Measurements from ENCODE around the gene ICE1. TPM values are rescaled to one million over a fixed set of nuclear protein-coding genes. Genes with fewer than 3 reads are reported as not detected.

Gene ICE1
- total and polyA plus RNA-seq, 2 donors, result 11.1 to 20.3 TPM

DNA sequence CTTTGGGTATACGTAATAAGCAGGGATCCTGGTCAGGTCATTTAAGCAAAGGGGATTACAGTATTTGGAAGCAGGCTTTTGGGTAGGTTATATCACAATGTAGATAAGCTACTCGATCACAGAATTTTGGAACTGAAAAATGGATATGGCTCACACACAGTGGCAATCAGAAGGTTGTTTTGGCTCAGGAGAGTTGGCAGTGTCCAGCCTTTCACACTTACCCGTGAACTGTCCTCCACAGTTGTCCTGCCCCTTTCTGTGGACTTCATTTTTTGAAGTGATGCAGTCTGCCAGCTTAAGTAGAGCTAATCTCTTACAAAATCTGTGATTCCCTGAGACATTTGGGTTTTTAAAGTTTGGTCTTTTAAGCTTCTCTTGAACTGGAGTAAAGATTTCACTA is 30.7 kb downstream of the ICE1 start:
- WGBS, result 98% methylated on average over 3 of the region's 3 CpGs
- Histone ChIP-seq H3K36me3 (ENCODE audit: control insufficient read depth in 2 of 2, insufficient read depth in 2 of 2, low read length in 1 of 2) (peaks cover 12 to 49% of the 10 kb centered on the region in 2 donors), H3K9me3 (ENCODE audit: control insufficient read depth in 2 of 2, insufficient read depth in 1 of 2, low read length in 1 of 2) (no peaks in the 10 kb centered on the region), H3K27me3 (ENCODE audit: control insufficient read depth in 2 of 2, insufficient read depth in 1 of 2, low read length in 1 of 2) (no peaks in the 10 kb centered on the region), H3K27ac (ENCODE audit: low read depth in 1 of 2, low read length in 1 of 2) (no peak overlapping the region), H3K4me1 (ENCODE audit: control insufficient read depth in 2 of 2, insufficient read depth in 2 of 2, low read length in 2 of 2) (no peaks in the 10 kb centered on the region), H3K4me3 (ENCODE audit: low read length in 2 of 2) (no peak overlapping the region)
- DNase-seq (ENCODE audit: low read depth in 6 of 9, low spot score in 9 of 9), result no peak

DNA sequence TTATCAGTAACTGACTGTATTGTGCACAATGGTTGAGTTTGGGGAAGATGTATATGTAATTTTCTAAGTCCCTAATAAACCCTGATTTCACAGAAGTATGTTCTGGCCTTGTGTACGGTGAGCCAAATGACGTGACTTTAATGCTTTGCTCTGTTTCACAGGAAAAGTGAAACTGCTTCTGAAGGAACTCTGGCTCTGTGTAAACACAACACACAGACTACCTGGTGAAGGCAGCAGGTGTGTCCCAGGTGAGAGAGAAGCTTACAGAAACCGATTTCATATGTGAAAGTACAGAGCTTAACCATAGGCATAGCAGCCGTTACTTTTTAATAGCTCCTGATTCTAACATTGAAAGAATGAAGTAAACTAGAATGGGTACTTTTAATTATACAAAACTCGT is 31.9 kb downstream of the ICE1 start:
- H3K36me3 ChIP-seq (ENCODE audit: control insufficient read depth in 2 of 2, insufficient read depth in 2 of 2, low read length in 1 of 2), result peaks cover 18 to 45% of the 10 kb centered on the region in 2 donors
- no peaks in the 10 kb centered on the region for H3K27me3 ChIP-seq (ENCODE audit: control insufficient read depth in 2 of 2, insufficient read depth in 1 of 2, low read length in 1 of 2)
- no peaks in the 10 kb centered on the region for H3K4me1 ChIP-seq (ENCODE audit: control insufficient read depth in 2 of 2, insufficient read depth in 2 of 2, low read length in 2 of 2)
- DNase-seq (ENCODE audit: low read depth in 6 of 9, low spot score in 9 of 9), result no peak
- no peaks in the 10 kb centered on the region for H3K9me3 ChIP-seq (ENCODE audit: control insufficient read depth in 2 of 2, insufficient read depth in 1 of 2, low read length in 1 of 2)
- 97% methylated on average over 5 of the region's 5 CpGs for WGBS
- no peak overlapping the region for H3K27ac ChIP-seq (ENCODE audit: low read depth in 1 of 2, low read length in 1 of 2)
- no peak overlapping the region for H3K4me3 ChIP-seq (ENCODE audit: low read length in 2 of 2)

DNA sequence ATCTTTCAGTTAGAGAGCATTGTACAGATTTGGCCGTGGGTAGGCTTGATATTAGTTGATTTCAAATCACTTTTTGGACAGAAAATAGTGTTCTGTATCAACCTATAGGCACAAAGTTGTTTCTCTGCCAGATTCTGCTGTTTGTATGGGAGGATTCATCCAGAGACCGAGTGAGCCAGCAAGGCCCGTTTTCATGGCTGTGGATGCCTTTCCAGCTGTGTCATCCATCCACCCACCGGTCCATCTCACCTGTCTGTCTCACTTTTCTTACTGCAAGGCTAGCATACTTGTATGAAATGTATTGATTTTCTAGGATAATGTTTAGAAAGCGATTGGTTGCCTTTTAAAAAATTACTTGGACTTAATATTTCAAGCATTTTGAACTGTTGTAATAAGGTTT is 34.4 kb downstream of the ICE1 start:
- Histone ChIP-seq H3K9me3 (ENCODE audit: control insufficient read depth in 2 of 2, insufficient read depth in 1 of 2, low read length in 1 of 2) (no peaks in the 10 kb centered on the region), H3K4me3 (ENCODE audit: low read length in 2 of 2) (no peak overlapping the region), H3K27me3 (ENCODE audit: control insufficient read depth in 2 of 2, insufficient read depth in 1 of 2, low read length in 1 of 2) (no peaks in the 10 kb centered on the region), H3K27ac (ENCODE audit: low read depth in 1 of 2, low read length in 1 of 2) (no peak overlapping the region), H3K4me1 (ENCODE audit: control insufficient read depth in 2 of 2, insufficient read depth in 2 of 2, low read length in 2 of 2) (no peaks in the 10 kb centered on the region), H3K36me3 (ENCODE audit: control insufficient read depth in 2 of 2, insufficient read depth in 2 of 2, low read length in 1 of 2) (peaks cover 37 to 60% of the 10 kb centered on the region in 2 donors)
- 98% methylated on average over 5 of the region's 5 CpGs for WGBS
- DNase-seq (ENCODE audit: low read depth in 6 of 9, low spot score in 9 of 9), result no peak

DNA sequence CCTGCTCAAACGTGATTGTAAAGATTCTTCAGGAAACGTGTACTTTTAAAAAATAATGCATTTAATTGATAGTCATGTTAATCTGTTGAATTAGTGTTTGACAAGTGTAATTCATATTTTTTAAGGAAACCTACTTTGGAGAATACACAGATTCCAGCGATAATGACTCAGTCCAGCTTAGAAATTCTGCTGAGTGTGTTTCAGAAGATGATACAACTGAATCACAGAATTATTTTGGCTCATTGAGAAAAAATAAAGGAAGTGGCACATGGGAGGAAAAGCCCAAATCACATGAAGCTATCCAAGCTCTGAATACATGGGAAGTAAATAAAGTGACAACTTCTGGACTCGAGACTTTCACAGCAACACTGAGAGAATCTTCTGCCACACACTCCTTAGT is 37.8 kb downstream of the ICE1 start:
- H3K4me3 ChIP-seq (ENCODE audit: low read length in 2 of 2), result no peak overlapping the region
- 97% methylated on average over 4 of the region's 4 CpGs for WGBS
- DNase-seq (ENCODE audit: low read depth in 6 of 9, low spot score in 9 of 9), result no peak
- H3K27ac ChIP-seq (ENCODE audit: low read depth in 1 of 2, low read length in 1 of 2), result no peak overlapping the region
- peaks cover 56 to 64% of the 10 kb centered on the region in 2 donors for H3K36me3 ChIP-seq (ENCODE audit: control insufficient read depth in 2 of 2, insufficient read depth in 2 of 2, low read length in 1 of 2)
- no peaks in the 10 kb centered on the region for H3K27me3 ChIP-seq (ENCODE audit: control insufficient read depth in 2 of 2, insufficient read depth in 1 of 2, low read length in 1 of 2)
- H3K4me1 ChIP-seq (ENCODE audit: control insufficient read depth in 2 of 2, insufficient read depth in 2 of 2, low read length in 2 of 2), result no peaks in the 10 kb centered on the region
- H3K9me3 ChIP-seq (ENCODE audit: control insufficient read depth in 2 of 2, insufficient read depth in 1 of 2, low read length in 1 of 2), result no peaks in the 10 kb centered on the region

DNA sequence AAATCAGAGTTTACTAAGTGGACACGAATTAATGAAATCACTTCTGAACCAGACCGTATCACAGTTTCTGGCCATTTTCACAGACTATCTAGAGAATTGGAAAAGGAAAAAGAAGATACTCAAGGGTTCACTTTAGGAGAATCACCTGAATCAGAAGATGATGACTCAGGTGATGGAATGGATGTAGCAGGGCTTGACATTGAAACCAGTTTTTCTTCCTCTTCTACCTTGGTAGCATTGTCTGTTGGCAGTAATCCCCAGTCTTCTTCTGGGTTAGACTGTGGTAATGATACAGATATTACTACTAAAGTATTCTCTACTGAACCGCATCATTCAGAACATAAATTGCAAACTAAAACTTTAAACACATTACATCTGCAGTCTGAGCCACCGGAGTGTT is 38.5 kb downstream of the ICE1 start:
- Histone ChIP-seq H3K4me1 (ENCODE audit: control insufficient read depth in 2 of 2, insufficient read depth in 2 of 2, low read length in 2 of 2) (no peaks in the 10 kb centered on the region), H3K36me3 (ENCODE audit: control insufficient read depth in 2 of 2, insufficient read depth in 2 of 2, low read length in 1 of 2) (peaks cover 56 to 64% of the 10 kb centered on the region in 2 donors), H3K9me3 (ENCODE audit: control insufficient read depth in 2 of 2, insufficient read depth in 1 of 2, low read length in 1 of 2) (no peaks in the 10 kb centered on the region), H3K4me3 (ENCODE audit: low read length in 2 of 2) (no peak overlapping the region), H3K27ac (ENCODE audit: low read depth in 1 of 2, low read length in 1 of 2) (no peak overlapping the region), H3K27me3 (ENCODE audit: control insufficient read depth in 2 of 2, insufficient read depth in 1 of 2, low read length in 1 of 2) (no peaks in the 10 kb centered on the region)
- whole genome bisulfite sequencing, result over 99% methylated on average over 4 of the region's 4 CpGs
- DNase-seq (ENCODE audit: low read depth in 6 of 9, low spot score in 9 of 9), result no peak

DNA sequence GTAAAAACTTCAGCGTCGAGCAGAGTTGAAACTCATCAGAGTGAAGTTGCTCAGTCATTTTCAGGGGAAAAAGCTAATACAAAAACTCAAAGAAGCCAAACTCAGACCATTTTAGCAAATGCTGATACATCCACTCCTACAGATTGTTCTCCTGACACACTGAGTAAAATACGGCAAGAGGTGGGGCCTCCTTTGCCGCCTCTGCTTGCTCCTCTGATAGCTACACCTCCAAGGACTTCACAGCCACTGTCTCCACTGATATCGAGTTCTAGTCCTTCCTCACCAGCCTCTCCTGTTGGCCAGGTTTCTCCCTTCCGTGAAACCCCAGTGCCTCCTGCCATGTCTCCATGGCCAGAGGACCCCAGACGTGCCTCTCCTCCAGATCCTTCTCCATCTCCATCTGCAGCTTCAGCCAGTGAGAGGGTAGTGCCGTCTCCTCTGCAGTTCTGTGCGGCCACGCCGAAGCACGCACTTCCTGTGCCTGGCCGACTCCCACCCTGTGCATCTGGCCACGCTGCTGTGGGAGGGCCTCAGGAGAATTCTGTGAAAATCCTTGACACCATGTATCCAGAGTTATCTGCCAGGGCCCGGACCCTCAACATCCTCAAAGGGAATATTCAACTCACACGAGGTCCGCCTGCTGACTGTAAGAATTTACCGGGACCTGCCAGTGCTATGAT is 41.7 kb downstream of the ICE1 start:
- no peaks in the 10 kb centered on the region for H3K4me1 ChIP-seq (ENCODE audit: control insufficient read depth in 2 of 2, insufficient read depth in 2 of 2, low read length in 2 of 2)
- no peak overlapping the region for H3K27ac ChIP-seq (ENCODE audit: low read depth in 1 of 2, low read length in 1 of 2)
- no peak for DNase-seq (ENCODE audit: low read depth in 6 of 9, low spot score in 9 of 9)
- H3K36me3 ChIP-seq (ENCODE audit: control insufficient read depth in 2 of 2, insufficient read depth in 2 of 2, low read length in 1 of 2), result peaks cover 44 to 52% of the 10 kb centered on the region in 2 donors
- H3K4me3 ChIP-seq (ENCODE audit: low read length in 2 of 2), result no peak overlapping the region
- H3K27me3 ChIP-seq (ENCODE audit: control insufficient read depth in 2 of 2, insufficient read depth in 1 of 2, low read length in 1 of 2), result no peaks in the 10 kb centered on the region
- no peaks in the 10 kb centered on the region for H3K9me3 ChIP-seq (ENCODE audit: control insufficient read depth in 2 of 2, insufficient read depth in 1 of 2, low read length in 1 of 2)
- 97% methylated on average over 18 of the region's 18 CpGs for WGBS

DNA sequence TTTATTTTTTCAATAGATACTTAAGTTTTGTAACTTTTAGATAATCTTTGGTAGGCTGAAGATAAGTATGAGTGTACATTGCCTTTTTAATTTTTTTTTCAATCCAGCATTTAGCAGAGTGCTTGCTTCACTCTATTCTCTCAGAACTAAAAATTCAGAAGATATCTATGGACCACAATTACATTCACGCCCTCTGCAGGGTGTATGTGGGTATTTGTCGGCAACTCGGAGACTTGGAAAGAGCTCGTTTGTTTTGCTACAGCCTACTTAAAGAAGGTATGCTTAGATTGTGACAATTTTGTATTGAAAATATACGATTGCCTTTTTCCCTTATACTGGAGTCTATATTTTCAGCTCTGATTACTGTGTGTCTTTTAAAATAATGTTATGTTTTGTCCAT is 43.8 kb downstream of the ICE1 start:
- no peak for DNase-seq (ENCODE audit: low read depth in 6 of 9, low spot score in 9 of 9)
- H3K9me3 ChIP-seq (ENCODE audit: control insufficient read depth in 2 of 2, insufficient read depth in 1 of 2, low read length in 1 of 2), result no peaks in the 10 kb centered on the region
- no peaks in the 10 kb centered on the region for H3K27me3 ChIP-seq (ENCODE audit: control insufficient read depth in 2 of 2, insufficient read depth in 1 of 2, low read length in 1 of 2)
- no peaks in the 10 kb centered on the region for H3K4me1 ChIP-seq (ENCODE audit: control insufficient read depth in 2 of 2, insufficient read depth in 2 of 2, low read length in 2 of 2)
- no peak overlapping the region for H3K27ac ChIP-seq (ENCODE audit: low read depth in 1 of 2, low read length in 1 of 2)
- H3K4me3 ChIP-seq (ENCODE audit: low read length in 2 of 2), result no peak overlapping the region
- WGBS, result 97% methylated on average over 5 of the region's 5 CpGs
- peaks cover 25 to 33% of the 10 kb centered on the region in 2 donors for H3K36me3 ChIP-seq (ENCODE audit: control insufficient read depth in 2 of 2, insufficient read depth in 2 of 2, low read length in 1 of 2)

DNA sequence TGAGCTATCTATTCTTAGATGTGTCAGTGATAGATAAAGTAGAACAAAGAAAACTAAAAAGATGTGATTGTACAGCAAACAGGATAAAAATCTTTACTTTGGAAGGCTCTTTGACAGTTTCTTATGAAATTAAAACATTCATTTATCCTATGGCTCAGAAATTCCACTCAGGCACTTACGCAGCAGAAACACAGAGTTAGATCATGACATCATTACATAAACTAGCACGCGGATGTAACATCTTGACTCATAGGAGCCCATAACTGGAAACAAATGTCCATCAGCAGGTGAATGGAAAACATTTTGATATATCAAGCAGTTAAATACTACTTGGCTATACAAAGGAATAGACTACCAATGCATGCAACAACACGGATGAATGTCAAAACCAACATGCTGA is 45.3 kb downstream of the ICE1 start:
- Histone ChIP-seq H3K4me1 (ENCODE audit: control insufficient read depth in 2 of 2, insufficient read depth in 2 of 2, low read length in 2 of 2) (no peaks in the 10 kb centered on the region), H3K27me3 (ENCODE audit: control insufficient read depth in 2 of 2, insufficient read depth in 1 of 2, low read length in 1 of 2) (no peaks in the 10 kb centered on the region), H3K4me3 (ENCODE audit: low read length in 2 of 2) (no peak overlapping the region), H3K9me3 (ENCODE audit: control insufficient read depth in 2 of 2, insufficient read depth in 1 of 2, low read length in 1 of 2) (no peaks in the 10 kb centered on the region), H3K27ac (ENCODE audit: low read depth in 1 of 2, low read length in 1 of 2) (no peak overlapping the region), H3K36me3 (ENCODE audit: control insufficient read depth in 2 of 2, insufficient read depth in 2 of 2, low read length in 1 of 2) (peaks cover 15 to 23% of the 10 kb centered on the region in 2 donors)
- 98% methylated on average over 4 of the region's 4 CpGs for WGBS
- no peak for DNase-seq (ENCODE audit: low read depth in 6 of 9, low spot score in 9 of 9)

DNA sequence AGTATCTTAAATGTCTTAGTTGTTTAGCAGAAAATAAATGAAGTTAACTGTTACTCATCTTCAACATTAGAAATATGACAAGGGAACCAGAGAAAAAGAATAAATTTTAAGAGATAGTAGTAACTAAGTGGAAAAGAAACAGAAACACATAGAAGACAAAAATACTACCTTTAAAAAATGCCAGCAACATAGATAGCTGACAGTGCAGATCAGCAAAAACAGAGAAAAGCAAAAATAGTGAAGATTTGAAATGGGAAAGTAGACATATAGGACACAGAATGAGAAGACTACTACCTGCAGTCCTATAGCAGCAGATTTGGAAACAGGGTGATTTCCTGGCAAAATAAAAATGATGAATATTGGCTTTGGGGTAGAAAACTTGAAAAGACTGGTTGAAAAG is 48.5 kb downstream of the ICE1 start:
- Histone ChIP-seq H3K4me1 (ENCODE audit: control insufficient read depth in 2 of 2, insufficient read depth in 2 of 2, low read length in 2 of 2) (no peaks in the 10 kb centered on the region), H3K27me3 (ENCODE audit: control insufficient read depth in 2 of 2, insufficient read depth in 1 of 2, low read length in 1 of 2) (no peaks in the 10 kb centered on the region), H3K27ac (ENCODE audit: low read depth in 1 of 2, low read length in 1 of 2) (no peak overlapping the region), H3K9me3 (ENCODE audit: control insufficient read depth in 2 of 2, insufficient read depth in 1 of 2, low read length in 1 of 2) (no peaks in the 10 kb centered on the region), H3K4me3 (ENCODE audit: low read length in 2 of 2) (no peak overlapping the region), H3K36me3 (ENCODE audit: control insufficient read depth in 2 of 2, insufficient read depth in 2 of 2, low read length in 1 of 2) (peaks cover 0 to 16% of the 10 kb centered on the region in 2 donors)
- no peak for DNase-seq (ENCODE audit: low read depth in 6 of 9, low spot score in 9 of 9)
